Hematopoietic multipotent progenitor cell treated with erythropoietin and hydrocortisone succinate and interleukin-3 and kit ligand, for 6 days (in vitro differentiated cells): ENCODE measurements around the gene ING4.

Experiments
- DNase-seq: peaks from one replicate; pipeline ENCODE4 v3.0.0-alpha.2; 2015

The ING4 gene

DNA sequence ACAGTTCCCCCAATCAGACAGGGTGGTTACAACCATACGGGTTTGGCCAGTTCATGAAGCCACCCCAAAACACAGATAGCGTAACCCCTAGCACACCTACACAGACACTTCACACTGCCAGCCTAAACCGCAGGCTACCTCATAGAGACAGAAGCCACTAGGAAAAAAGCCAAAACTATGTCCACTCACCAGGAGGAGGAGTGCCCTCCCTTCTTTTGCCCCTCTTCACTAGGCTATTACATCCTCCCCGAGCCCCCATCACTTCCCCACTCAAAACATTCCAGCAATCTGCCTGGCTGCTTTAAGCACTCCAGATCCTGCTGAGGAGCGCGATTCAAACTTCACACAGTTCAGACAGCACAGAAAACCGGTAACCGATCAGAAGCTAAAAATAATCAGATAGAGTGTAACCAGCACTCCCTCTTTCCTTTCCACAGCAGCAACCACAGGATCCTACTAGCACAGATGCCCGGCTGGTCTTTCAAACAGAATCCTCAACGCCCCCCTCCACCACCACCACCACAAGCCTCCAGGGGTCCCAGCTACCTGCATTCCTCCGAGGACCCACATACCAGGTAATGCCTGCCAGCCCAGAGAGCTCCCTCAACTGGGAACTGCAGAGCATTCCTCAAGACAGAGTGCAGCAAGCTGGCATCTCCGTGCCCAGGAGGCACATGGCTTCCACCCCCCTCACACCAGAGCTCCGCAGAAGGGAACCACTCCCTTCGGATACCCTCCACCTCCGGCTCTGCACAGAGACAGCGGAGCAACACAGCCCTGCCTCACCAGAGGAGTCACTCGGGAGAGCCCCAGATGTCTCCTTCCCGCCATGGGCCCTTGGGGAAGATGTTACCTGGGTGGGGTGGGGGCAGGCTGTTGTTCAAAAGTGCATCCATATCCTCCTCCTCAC lies 57.2 kb downstream of the ING4 start:
- peak; percentile 83 for DNase-seq

DNA sequence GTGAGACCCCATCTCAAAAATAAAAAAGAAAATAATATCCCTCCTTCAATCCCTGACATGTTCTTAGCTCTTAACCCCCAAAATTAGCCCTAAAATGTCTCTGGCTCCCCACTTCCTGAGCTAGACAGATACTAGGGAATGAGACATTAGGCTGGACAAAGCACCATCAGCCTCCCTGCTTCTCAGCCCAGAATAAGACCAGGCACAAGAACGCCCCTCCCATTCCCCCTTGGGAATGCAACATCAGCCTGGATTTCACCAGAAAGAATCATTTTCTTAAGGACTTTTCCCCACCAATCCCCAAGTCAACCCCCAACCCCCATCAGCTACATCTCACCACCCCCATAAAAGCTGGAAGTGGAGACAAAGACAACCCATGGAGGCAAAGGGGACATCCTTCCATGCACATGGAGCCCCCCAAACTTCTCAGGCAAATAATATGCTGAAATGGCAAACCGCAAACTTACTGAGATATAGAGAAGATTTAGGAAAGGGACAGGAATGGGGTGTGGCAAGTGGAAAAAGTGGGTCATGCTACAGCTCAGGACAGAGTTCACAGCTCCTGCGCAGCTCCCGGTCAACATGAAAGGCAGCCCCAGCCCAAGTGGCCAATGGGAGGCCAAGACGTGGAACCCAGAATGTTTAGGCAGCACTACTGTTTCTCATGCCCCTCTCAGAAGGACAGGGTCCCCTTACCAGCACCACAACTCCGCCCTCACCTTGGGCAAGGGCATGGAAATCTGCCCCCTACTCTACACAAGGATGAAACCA lies 58.5 kb downstream of the ING4 start:
- DNase-seq = no peak

DNA sequence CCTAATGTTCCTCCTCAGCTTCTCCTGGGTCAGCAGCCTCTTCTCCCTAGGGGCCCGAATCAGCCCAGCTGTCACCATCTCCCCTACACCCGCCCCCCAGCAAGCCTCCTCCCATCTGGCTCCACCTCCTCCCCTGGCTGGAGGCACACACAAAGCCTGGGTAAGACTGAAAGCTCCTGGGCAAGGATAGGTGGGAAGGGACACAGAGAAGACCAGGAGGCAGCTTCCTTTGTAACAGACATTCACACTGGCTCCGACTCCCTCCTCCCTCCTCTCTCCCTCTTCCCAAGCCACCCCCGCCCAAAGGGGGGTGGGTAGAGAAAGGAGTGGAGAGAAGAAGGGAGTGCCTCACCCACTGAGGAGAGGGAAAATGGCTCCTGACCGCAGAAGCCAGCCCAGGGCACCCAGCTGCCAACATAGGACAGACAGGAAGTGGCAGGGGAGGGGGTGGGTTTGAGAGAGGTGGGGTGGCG lies 59.8 kb downstream of the ING4 start:
- DNase-seq = peak; percentile 57

DNA sequence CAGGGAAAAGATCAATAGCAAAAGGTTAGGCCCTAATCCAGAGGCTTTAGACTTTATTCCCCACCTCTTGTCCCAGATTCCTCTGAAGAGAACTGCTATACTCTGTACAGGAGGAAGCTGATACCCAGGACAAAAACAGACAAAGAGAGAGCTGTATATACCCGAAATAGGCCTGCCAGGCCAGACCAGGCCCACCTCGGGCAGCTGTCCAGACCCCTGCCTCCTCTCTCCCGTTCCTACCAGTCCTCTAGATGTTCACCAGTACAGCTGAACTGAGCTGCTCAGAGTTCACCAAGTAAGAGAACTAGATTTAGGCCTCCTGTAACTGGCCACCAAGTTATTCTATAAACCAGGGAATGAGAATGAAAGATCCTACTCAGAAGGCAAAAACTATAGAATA lies 60.4 kb downstream of the ING4 start:
- DNase-seq = no peak
